Esophagus squamous epithelium (tissue), 4 donors: ENCODE measurements around the gene PRELID1.

ENCODE experiments used
- POLR2A ChIP-seq, 4 donors: fragments of 450-650 bp; IDR thresholded peaks; one replicate each; pipeline ENCODE4 v1.6.1; 2017; ENCODE audit warnings: antibody characterized with exemption in 4 of 4, mild to moderate bottlenecking in 4 of 4, moderate library complexity in 3 of 4
- TF ChIP-seq, protein P1 (sequence below), 6 experiments: fragments of 450-650 bp in 4 of 6; fragments of 200-600 bp in 2 of 6; sonication (generic) in 2 of 6; IDR thresholded peaks; one replicate each; pipeline ENCODE4 v1.5.1; 2016 to 2019; ENCODE audit warnings: antibody characterized with exemption in 6 of 6, mild to moderate bottlenecking in 4 of 6, moderate library complexity in 4 of 6

DNA sequence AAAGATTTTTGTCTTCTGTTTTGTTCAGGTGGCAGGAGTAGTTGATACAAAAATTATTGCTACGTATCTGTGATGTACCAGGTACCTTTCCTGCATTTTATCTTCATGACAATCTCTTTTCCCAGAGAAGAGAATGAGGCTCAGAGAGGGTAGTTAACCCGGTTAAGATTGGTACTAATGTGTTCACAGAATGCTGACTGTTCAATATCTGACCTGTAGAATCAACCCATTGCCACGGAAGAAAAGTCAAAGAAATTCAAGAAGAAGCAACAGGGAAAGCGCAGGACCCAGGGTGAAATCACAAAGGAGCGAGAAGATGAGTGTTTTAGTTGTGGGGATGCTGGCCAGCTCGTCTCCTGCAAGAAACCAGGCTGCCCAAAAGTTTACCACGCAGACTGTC, 11.9 kb upstream of the PRELID1 start:
- TF ChIP-seq, protein P1, sequence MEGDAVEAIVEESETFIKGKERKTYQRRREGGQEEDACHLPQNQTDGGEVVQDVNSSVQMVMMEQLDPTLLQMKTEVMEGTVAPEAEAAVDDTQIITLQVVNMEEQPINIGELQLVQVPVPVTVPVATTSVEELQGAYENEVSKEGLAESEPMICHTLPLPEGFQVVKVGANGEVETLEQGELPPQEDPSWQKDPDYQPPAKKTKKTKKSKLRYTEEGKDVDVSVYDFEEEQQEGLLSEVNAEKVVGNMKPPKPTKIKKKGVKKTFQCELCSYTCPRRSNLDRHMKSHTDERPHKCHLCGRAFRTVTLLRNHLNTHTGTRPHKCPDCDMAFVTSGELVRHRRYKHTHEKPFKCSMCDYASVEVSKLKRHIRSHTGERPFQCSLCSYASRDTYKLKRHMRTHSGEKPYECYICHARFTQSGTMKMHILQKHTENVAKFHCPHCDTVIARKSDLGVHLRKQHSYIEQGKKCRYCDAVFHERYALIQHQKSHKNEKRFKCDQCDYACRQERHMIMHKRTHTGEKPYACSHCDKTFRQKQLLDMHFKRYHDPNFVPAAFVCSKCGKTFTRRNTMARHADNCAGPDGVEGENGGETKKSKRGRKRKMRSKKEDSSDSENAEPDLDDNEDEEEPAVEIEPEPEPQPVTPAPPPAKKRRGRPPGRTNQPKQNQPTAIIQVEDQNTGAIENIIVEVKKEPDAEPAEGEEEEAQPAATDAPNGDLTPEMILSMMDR (IDR thresholded peaks at IDR 0.05), result no peak
- TF ChIP-seq POLR2A (IDR thresholded peaks at IDR 0.05), result no peak
